Lower leg skin (tissue), 3 donors: ENCODE results near the gene ZCCHC10.

Source experiments
- POLR2A ChIP-seq, 2 donors: fragments of 450-650 bp; IDR thresholded peaks; one replicate each; pipeline ENCODE4 v1.6.1; 2016 to 2017; ENCODE audit warnings: antibody characterized with exemption in 2 of 2, mild to moderate bottlenecking in 1 of 2, moderate library complexity in 1 of 2
- TF ChIP-seq, protein P1 (sequence below), 3 donors: fragments of 450-650 bp; IDR thresholded peaks; one replicate each; pipeline ENCODE4 v1.5.1; 2016; ENCODE audit warnings: antibody characterized with exemption in 3 of 3, mild to moderate bottlenecking in 3 of 3, moderate library complexity in 2 of 3

DNA sequence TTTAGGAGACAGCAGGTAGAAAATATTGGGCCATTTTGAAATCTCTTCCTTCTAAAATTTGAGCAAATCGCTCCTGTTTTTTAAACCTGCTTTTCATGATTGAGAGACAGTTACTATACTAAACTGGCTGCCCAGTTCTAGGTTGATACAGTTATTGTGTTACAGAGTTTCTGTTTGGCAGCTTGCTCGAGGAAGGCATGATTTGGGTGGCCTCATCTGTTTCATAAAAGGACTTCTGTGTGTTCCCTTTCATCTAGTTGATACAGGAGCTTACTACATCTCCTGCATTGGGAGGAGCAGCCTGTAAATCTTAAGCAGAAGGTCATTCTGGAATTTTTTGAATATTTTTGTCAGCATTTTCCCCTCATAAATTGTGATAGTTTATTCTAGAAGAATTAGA is 39.7 kb upstream of the ZCCHC10 start:
- TF ChIP-seq, protein P1, sequence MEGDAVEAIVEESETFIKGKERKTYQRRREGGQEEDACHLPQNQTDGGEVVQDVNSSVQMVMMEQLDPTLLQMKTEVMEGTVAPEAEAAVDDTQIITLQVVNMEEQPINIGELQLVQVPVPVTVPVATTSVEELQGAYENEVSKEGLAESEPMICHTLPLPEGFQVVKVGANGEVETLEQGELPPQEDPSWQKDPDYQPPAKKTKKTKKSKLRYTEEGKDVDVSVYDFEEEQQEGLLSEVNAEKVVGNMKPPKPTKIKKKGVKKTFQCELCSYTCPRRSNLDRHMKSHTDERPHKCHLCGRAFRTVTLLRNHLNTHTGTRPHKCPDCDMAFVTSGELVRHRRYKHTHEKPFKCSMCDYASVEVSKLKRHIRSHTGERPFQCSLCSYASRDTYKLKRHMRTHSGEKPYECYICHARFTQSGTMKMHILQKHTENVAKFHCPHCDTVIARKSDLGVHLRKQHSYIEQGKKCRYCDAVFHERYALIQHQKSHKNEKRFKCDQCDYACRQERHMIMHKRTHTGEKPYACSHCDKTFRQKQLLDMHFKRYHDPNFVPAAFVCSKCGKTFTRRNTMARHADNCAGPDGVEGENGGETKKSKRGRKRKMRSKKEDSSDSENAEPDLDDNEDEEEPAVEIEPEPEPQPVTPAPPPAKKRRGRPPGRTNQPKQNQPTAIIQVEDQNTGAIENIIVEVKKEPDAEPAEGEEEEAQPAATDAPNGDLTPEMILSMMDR (IDR thresholded peaks at IDR 0.05): no peak
- TF ChIP-seq POLR2A (IDR thresholded peaks at IDR 0.05): no peak
